Panc1 (cell line): ENCODE data around the gene SLC9A2. TPM values are rescaled to one million over a fixed set of nuclear protein-coding genes. Genes with fewer than 3 reads are reported as not detected.

Experiments used
- ATAC-seq: fragments of 200-7000 bp; cut with Tn5 transposase; 2 replicates; pipeline ENCODE4 v1.9.1; 2020; ENCODE audit warnings: mild to moderate bottlenecking, moderate library complexity
- BruUV-seq: library from RNA; stranded (reverse); fragments of 400-500 nt; replicated peaks from 2 replicates; lab custom pipeline; 2021; lab: Mats Ljungman, UMichigan
- CTCF ChIA-PET: fragments of 300-600 bp; sonication (Branson Sonifier 250); formaldehyde crosslinking; loops from one replicate; lab custom pipeline; 2022; ENCODE audit warnings: antibody characterized with exemption; lab: Charles Lee
- POLR2A ChIA-PET: fragments of 300-600 bp; sonication (Branson Sonifier 250); formaldehyde crosslinking; loops from one replicate; lab custom pipeline; 2022; ENCODE audit warnings: antibody characterized with exemption; lab: Charles Lee
- DNase-seq: peaks from one replicate; pipeline ENCODE4 v3.0.0-alpha.2; 2010; ENCODE audit warnings: low read depth, low spot score
- H3K27ac ChIP-seq: 2 replicates; pipeline ENCODE4 v1.5.1; 2011; ENCODE audit warnings: mild to moderate bottlenecking, low read length, inconsistent platforms
- H3K27me3 ChIP-seq: fragments of 200-500 bp; sonication (Bioruptor generic); 2 replicates; pipeline ENCODE4 v1.6.0; 2014; ENCODE audit warnings: low read length, inconsistent platforms; ENCODE audit not compliant: control insufficient read depth, insufficient read depth
- H3K36me3 ChIP-seq: fragments of 200-500 bp; sonication (Bioruptor generic); 2 replicates; pipeline ENCODE4 v1.5.1; 2014; ENCODE audit warnings: inconsistent platforms, mild to moderate bottlenecking, low read length, moderate library complexity; ENCODE audit not compliant: control insufficient read depth, insufficient read depth
- H3K4me1 ChIP-seq: 2 replicates; pipeline ENCODE4 v1.5.1; 2011; ENCODE audit warnings: inconsistent platforms, mild to moderate bottlenecking, low read length, moderate library complexity; ENCODE audit not compliant: control insufficient read depth, insufficient read depth
- H3K4me3 ChIP-seq, 2 experiments: 2 replicates each; pipeline ENCODE4 v1.5.1; 2011 to 2012; ENCODE audit warnings: low read depth in 2 of 2, low read length in 2 of 2, mild to moderate bottlenecking in 2 of 2, inconsistent platforms in 1 of 2, moderate library complexity in 1 of 2
- H3K9me3 ChIP-seq: fragments of 200-500 bp; sonication (Bioruptor generic); 2 replicates; pipeline ENCODE4 v1.5.1; 2014; ENCODE audit warnings: low read depth, mild to moderate bottlenecking, inconsistent platforms, low read length, moderate library complexity; ENCODE audit not compliant: control insufficient read depth, insufficient read depth
- POLR2AphosphoS5 ChIP-seq: IDR thresholded peaks from 2 replicates; pipeline ENCODE4 v1.6.1; 2012; ENCODE audit warnings: mild to moderate bottlenecking, low read depth, low read length, moderate library complexity
- SIN3A ChIP-seq: IDR thresholded peaks from 2 replicates; pipeline ENCODE4 v1.6.1; 2012; ENCODE audit warnings: low read depth, mild to moderate bottlenecking, low read length, moderate library complexity, borderline replicate concordance; ENCODE audit not compliant: insufficient read depth
- TCF7L2 ChIP-seq: IDR thresholded peaks from 2 replicates; pipeline ENCODE4 v1.6.1; 2011; ENCODE audit warnings: mild to moderate bottlenecking, low read depth, low read length, inconsistent platforms
- in situ Hi-C: cut with HindIII; loops from 2 replicates; pipeline ENCODE4 v1.10.0; 2016; ENCODE audit warnings: low sequenced_read_pairs, low pct_unique_long_range_greater_than_20kb
- intact Hi-C: fragments of 100-400 bp; cut with micrococcal nuclease; formaldehyde crosslinking; loops from one replicate; pipeline ENCODE4 v1.10.0; 2022; ENCODE audit not compliant: unreplicated experiment
- total RNA-seq: library from RNA; stranded (reverse); gene quantifications from one replicate; pipeline ENCODE4 v1.2.1, GENCODE V29; 2021; ENCODE audit not compliant: unreplicated experiment
- TF ChIP-seq, protein P1 (sequence below): fragments of 450-650 bp; IDR thresholded peaks from 2 replicates; pipeline ENCODE4 v1.5.1; 2017; ENCODE audit warnings: mild to moderate bottlenecking
- TF ChIP-seq, protein P2 (sequence below), 2 experiments: IDR thresholded peaks; 2 replicates each; pipeline ENCODE4 v1.6.1; 2011 to 2012; ENCODE audit warnings: low read depth in 2 of 2, control low read depth in 1 of 2, low read length in 1 of 2, mild to moderate bottlenecking in 1 of 2, moderate library complexity in 1 of 2; ENCODE audit not compliant: insufficient read depth in 1 of 2

Gene SLC9A2
- total RNA-seq, 1 experiment from 2014 or later, result 4.1 TPM

DNA sequence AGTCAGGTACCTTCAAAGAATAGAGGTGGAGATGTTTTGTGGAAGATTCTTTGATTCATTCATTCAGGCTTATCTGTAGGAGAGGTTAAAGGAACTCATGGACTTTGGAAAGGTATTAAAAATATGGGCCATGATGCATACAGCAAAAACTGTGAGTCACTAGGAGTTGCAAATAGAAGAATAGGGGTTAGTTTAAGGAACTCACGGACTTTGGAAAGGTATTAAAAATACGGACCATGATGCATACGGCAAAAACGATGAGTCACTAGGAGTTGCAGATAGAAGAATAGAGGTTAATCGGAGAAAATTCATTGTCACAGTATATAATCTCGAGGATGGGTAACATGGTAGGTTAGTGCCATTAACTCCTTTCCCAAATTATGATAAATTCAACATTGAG is 41.2 kb downstream of the SLC9A2 start:
- no peak overlapping the region for H3K27ac ChIP-seq
- no peak overlapping the region for H3K4me3 ChIP-seq
- no peaks in the 10 kb centered on the region for H3K36me3 ChIP-seq
- TF ChIP-seq POLR2AphosphoS5 (no peak), TCF7L2 (no peak), SIN3A (no peak)
- TF ChIP-seq, protein P1, sequence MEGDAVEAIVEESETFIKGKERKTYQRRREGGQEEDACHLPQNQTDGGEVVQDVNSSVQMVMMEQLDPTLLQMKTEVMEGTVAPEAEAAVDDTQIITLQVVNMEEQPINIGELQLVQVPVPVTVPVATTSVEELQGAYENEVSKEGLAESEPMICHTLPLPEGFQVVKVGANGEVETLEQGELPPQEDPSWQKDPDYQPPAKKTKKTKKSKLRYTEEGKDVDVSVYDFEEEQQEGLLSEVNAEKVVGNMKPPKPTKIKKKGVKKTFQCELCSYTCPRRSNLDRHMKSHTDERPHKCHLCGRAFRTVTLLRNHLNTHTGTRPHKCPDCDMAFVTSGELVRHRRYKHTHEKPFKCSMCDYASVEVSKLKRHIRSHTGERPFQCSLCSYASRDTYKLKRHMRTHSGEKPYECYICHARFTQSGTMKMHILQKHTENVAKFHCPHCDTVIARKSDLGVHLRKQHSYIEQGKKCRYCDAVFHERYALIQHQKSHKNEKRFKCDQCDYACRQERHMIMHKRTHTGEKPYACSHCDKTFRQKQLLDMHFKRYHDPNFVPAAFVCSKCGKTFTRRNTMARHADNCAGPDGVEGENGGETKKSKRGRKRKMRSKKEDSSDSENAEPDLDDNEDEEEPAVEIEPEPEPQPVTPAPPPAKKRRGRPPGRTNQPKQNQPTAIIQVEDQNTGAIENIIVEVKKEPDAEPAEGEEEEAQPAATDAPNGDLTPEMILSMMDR, result no peak
- TF ChIP-seq, protein P2, sequence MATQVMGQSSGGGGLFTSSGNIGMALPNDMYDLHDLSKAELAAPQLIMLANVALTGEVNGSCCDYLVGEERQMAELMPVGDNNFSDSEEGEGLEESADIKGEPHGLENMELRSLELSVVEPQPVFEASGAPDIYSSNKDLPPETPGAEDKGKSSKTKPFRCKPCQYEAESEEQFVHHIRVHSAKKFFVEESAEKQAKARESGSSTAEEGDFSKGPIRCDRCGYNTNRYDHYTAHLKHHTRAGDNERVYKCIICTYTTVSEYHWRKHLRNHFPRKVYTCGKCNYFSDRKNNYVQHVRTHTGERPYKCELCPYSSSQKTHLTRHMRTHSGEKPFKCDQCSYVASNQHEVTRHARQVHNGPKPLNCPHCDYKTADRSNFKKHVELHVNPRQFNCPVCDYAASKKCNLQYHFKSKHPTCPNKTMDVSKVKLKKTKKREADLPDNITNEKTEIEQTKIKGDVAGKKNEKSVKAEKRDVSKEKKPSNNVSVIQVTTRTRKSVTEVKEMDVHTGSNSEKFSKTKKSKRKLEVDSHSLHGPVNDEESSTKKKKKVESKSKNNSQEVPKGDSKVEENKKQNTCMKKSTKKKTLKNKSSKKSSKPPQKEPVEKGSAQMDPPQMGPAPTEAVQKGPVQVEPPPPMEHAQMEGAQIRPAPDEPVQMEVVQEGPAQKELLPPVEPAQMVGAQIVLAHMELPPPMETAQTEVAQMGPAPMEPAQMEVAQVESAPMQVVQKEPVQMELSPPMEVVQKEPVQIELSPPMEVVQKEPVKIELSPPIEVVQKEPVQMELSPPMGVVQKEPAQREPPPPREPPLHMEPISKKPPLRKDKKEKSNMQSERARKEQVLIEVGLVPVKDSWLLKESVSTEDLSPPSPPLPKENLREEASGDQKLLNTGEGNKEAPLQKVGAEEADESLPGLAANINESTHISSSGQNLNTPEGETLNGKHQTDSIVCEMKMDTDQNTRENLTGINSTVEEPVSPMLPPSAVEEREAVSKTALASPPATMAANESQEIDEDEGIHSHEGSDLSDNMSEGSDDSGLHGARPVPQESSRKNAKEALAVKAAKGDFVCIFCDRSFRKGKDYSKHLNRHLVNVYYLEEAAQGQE (IDR thresholded peaks at IDR 0.05; ENCODE audit: insufficient read depth in 1 of 2, low read depth in 2 of 2, low read length in 1 of 2), result no peak
- H3K27me3 ChIP-seq, result no peaks in the 10 kb centered on the region; the same call in 1 of the 2 replicates
- in situ Hi-C loops (no loop called here), intact Hi-C loops (no loop called here)
- DNase-seq (no peak), ATAC-seq (no peak)
- ChIA-PET CTCF (no interaction called here), POLR2A (no interaction called here)
- H3K4me1 ChIP-seq, result no peaks in the 10 kb centered on the region
- no peaks in the 10 kb centered on the region for H3K9me3 ChIP-seq
- BruUV-seq, result no TSS peak

DNA sequence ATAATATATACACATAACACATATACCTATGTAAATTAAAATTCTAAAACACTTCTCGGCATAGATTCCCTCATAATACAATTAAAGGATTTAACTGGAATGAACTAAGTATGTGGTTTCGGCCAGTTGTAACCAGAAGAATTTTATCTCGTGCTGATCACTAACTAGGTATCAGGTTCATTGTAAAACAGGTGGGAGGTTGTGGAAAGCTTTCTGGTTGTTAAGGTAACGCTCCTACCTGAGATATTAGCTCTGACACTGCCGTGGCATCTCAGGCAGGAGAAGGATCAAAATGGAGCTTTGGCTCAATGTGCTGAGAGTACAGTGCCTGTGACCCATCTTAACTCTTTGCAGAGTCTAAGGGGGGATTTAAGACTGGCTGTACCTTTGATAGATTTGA is 42.5 kb downstream of the SLC9A2 start:
- Histone ChIP-seq H3K4me3 (no peak overlapping the region), H3K36me3 (no peaks in the 10 kb centered on the region), H3K27me3 (no peaks in the 10 kb centered on the region; the same call in 1 of the 2 replicates), H3K27ac (no peak overlapping the region), H3K9me3 (no peaks in the 10 kb centered on the region), H3K4me1 (no peaks in the 10 kb centered on the region)
- TF ChIP-seq SIN3A, result no peak
- TF ChIP-seq, protein P1, result no peak
- TF ChIP-seq POLR2AphosphoS5, result no peak
- TF ChIP-seq, protein P2 (IDR thresholded peaks at IDR 0.05; ENCODE audit: insufficient read depth in 1 of 2, low read depth in 2 of 2, low read length in 1 of 2), result no peak
- no peak for TF ChIP-seq TCF7L2
- ATAC-seq, result no peak
- ChIA-PET CTCF (no interaction called here), POLR2A (no interaction called here)
- intact Hi-C loops, result no loop called here
- no TSS peak for BruUV-seq
- no peak for DNase-seq
- in situ Hi-C loops, result no loop called here
